NCI-H510A treated with DMSO at 0.1 percent for 48 hours (cell line): ENCODE measurements around the gene GRIN2C.
"Not testable (repeated sequence)": the region's sequence is repeated elsewhere in the genome, so short reads cannot be mapped to it uniquely, and the experiment has no call there.

ENCODE experiments used
- DNase-seq: peaks from one replicate; lab custom pipeline; 2025; lab: John Stamatoyannopoulos, UW

The GRIN2C gene

GRCh38 chr17:74859459-74860228, at the start of gene GRIN2C:
TSS of gene GRIN2C (minus strand) at chr17:74859885. CDS start at chr17:74855092, 4,793 bp downstream.
- no peak for DNase-seq

DNA sequence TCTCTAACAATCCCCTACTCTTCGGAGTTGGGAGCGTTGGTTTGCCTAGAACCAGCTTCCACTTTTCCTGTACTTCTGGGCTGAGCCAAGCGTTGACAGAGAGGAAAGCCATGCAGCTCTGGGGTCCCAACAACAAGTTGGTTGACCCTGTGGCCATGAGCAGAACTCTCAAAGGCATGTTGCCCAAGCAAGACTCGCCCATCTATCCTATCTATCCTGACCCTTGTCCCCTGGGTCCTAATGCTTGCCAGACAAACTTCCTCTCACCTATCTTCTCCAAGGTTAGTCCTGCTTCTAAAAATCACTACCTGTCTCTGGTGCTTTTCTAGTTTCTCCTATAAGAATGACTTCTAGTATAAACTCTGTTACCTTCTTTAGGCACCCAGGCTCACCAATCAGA, 49.4 kb upstream of the GRIN2C start:
- DNase-seq, result not testable (repeated sequence)

GRCh38 chr17:74907012-74907411, 47.3 kb upstream of the GRIN2C start:
- no peak for DNase-seq

GRCh38 chr17:74906214-74906793, 46.6 kb upstream of the GRIN2C start:
- not testable (repeated sequence) for DNase-seq

GRCh38 chr17:74904687-74905409, 45.2 kb upstream of the GRIN2C start:
- DNase-seq, result no peak

DNA sequence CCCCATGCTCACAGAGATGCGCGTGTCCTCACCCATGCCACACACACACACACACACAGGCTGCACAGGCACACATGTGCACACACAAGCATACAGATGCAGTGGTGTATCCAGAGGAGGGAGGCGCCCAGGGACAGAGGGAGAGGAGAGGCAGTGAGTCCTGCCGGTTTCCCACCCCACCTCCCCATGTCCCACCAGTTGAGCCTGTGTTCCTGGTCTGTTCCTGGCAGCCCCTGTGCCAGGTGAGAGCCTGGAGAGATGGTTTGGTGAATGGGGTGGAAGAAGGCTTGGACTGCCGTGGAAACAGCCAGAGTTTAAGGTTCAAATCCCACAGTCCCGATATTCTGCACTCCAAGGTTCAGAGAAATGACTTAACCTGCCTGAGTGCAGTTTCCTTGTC, 44.0 kb upstream of the GRIN2C start:
- DNase-seq, result no peak

DNA sequence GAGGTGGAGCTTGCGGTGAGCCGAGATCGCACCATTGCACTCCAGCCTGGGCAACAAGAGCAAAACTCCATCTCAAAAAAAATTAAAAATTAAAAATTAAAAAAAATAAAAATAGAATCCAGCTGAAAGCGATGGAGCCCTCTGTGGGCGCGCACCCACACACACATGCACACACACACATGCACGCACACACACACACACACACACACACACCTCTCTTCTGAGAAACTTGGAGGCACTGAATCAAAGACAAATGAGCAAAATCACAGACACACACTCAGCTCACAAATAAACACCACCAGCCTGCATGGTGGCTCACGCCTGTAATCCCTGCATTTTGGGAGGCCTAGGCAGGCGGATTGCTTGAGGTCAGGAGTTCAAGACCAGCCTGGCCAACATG, 43.3 kb upstream of the GRIN2C start:
- DNase-seq, result no peak

GRCh38 chr17:74901353-74902135, 41.9 kb upstream of the GRIN2C start:
- no peak for DNase-seq

- DNase-seq, result no peak
Measured at GRCh38 chr17:74900208-74900607, 40.5 kb upstream of the GRIN2C start.

GRCh38 chr17:74898376-74898946, 38.8 kb upstream of the GRIN2C start:
- no peak for DNase-seq

- DNase-seq, result no peak
Measured at GRCh38 chr17:74893936-74894671, 34.4 kb upstream of the GRIN2C start.

DNA sequence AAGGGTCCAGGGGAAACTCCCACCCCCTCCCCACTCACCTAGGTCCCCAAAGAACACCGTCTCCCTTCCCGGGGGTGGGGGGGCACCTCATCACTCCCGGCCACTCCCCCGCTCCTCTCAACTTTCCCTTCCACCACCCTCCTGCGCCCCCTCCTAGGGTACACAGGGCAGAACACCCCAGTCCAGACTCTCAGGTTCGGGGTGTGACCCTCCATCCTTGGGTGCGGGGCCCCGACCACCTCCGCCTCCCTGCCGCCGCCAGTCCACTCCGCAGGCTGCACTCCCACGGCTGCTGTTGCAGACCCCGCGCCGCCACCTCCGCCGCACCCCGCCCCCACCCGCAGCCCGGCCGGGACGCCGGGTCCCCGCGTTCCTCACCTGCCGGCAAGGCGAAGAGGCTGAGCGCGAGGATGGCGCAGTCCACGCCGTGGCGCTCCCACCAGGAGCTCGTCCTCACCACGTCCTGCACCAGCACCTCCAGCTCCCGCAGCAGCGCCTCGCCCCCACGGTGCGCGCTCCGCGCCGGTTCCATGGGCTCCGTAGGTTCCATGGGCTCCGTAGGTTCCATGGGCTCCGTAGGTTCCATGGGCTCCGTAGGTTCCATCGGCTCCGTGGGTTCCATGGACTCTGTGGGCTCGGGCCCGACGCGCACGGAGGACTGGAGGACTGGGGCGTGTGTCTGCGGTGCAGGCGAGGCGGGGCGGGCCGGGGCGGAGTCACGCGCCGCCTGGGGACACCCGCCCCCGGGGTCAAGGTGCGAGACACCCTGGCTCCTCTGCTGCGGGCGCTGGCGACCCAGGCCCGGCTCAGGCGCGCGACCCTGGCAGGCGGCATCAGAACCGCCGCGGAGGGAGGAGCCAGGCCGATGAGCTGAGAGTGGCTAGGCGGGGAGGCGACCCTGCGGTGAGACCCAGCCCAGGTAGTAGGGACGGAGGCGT, 33.6 kb upstream of the GRIN2C start, which contains the start of gene FADS6:
FADS6 (minus strand) TSS at position 660 of the 938 bp plus-strand sequence; CDS start at position 622, 38 bp downstream.
- no peak for DNase-seq

GRCh38 chr17:74892013-74892841, 32.5 kb upstream of the GRIN2C start:
- DNase-seq, result peak; percentile 11

GRCh38 chr17:74890554-74890953, 30.9 kb upstream of the GRIN2C start:
- no peak for DNase-seq

DNA sequence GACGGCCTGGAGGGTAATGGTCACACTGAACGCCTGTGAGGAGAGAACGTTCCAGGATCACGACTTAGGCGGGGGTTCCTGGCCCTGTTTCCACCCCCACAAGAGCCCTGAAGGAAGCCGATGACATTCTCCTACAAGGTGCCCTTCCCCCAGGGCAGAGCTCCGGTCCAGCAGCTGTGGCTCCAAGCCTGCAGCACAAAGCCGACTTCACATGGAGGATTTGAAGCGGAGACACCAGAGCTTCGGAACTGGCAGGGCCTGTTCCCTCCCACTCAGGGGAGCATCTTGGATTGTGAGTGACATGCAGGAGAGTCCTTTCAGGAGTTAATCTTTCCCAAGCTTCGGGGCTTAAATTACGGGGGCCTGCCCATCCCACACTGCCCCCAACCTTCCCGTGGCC, 28.8 kb upstream of the GRIN2C start:
- no peak for DNase-seq

GRCh38 chr17:74883241-74883745, 23.6 kb upstream of the GRIN2C start:
- DNase-seq, result no peak

DNA sequence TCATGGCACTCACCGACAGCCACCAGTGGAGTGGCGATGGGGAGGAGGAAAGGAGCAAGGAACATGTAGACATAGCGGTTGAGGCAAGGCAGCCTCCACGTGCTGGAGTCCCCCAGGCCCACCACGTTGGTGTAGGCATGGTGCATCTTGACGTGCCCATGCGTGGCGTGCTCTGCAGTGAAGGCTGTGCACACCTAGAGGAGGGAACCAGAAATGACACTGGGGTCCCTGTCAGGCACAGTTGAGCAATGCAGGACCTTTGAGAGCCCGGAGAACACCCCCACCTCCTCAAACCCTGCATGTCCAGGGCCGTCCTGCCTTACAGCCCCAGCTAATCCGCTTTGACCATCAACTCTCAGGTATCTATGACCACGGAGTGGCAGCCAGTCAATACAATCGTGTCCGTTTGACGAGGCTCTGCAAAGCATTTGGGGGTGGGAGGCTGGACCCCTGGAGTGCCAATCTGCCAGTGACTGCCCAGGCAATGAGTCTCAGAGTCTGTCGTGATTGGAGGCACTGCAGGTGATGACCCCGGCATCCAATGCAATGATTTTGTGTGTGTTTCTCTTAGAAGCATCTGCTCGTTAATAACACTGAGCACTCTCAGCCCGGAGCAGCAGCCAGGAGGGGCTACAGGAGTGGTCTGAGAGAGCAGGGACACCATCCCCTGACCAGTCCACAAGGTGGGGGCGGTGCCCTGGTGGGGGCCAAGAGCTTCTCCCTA, 23.0 kb upstream of the GRIN2C start:
- DNase-seq, result no peak

- DNase-seq, result no peak
Measured at GRCh38 chr17:74881073-74881472, 21.4 kb upstream of the GRIN2C start.
